Gastrocnemius medialis (tissue), 4 donors: ENCODE results near the gene CFAP157. TPM values are rescaled to one million over a fixed set of nuclear protein-coding genes. Genes with fewer than 3 reads are reported as not detected.

Experiments
- ATAC-seq, 2 donors: fragments of 150-250 bp; one replicate each; pipeline ENCODE4 v1.9.1; 2016
- DNase-seq, 2 donors: peaks; one replicate each; pipeline ENCODE4 v3.0.0-alpha.2; 2019
- H3K27ac ChIP-seq, 4 donors: fragments of 200-600 bp; sonication (generic); 1 replicate in 1 of 4; 2 replicates in 3 of 4; pipeline ENCODE4 v1.5.1; 2016 to 2018; ENCODE audit warnings: mild to moderate bottlenecking in 2 of 4, moderate library complexity in 1 of 4
- H3K27me3 ChIP-seq, 3 donors: fragments of 200-600 bp; sonication (generic) in 2 of 3; 1 replicate in 1 of 3; 2 replicates in 2 of 3; pipeline versions ENCODE4 v1.5.1 to v1.6.0; 2016 to 2019; ENCODE audit warnings: mild to moderate bottlenecking in 1 of 3, moderate library complexity in 1 of 3
- H3K36me3 ChIP-seq, 2 donors: fragments of 200-600 bp; sonication (generic) in 1 of 2; one replicate each; pipeline ENCODE4 v1.5.1; 2017 to 2018
- H3K4me1 ChIP-seq, 2 donors: fragments of 200-600 bp; sonication (generic) in 1 of 2; one replicate each; pipeline ENCODE4 v1.5.1; 2016 to 2017; ENCODE audit warnings: mild to moderate bottlenecking in 2 of 2
- H3K4me3 ChIP-seq, 4 donors: fragments of 200-600 bp; sonication (generic) in 3 of 4; 1 replicate in 1 of 4; 2 replicates in 3 of 4; pipeline ENCODE4 v1.5.1; 2016 to 2019; ENCODE audit warnings: mild to moderate bottlenecking in 2 of 4
- H3K9me3 ChIP-seq, 3 donors: fragments of 200-600 bp; sonication (generic) in 2 of 3; 1 replicate in 1 of 3; 2 replicates in 2 of 3; pipeline ENCODE4 v1.5.1; 2016 to 2019
- CTCF ChIP-seq, 5 experiments: fragments of 450-650 bp in 3 of 5; fragments of 200-600 bp in 2 of 5; sonication (generic) in 2 of 5; IDR thresholded peaks in 4 of 5; conservative IDR thresholded peaks in 1 of 5; 1 replicate in 4 of 5; 2 replicates in 1 of 5; pipeline ENCODE4 v1.5.1; 2016 to 2019; ENCODE audit warnings: antibody characterized with exemption in 5 of 5, mild to moderate bottlenecking in 3 of 5, moderate library complexity in 3 of 5
- POLR2A ChIP-seq, 2 donors: fragments of 450-650 bp; IDR thresholded peaks; one replicate each; pipeline ENCODE4 v1.6.1; 2017; ENCODE audit warnings: antibody characterized with exemption in 2 of 2, mild to moderate bottlenecking in 2 of 2, moderate library complexity in 2 of 2
- in situ Hi-C, 4 donors: fragments of 200-750 bp; cut with MboI; loops; one replicate each; pipeline versions ENCODE4 v1.15.0 to v1.8.0; 2017; ENCODE audit warnings: low sequenced_read_pairs in 4 of 4
- intact Hi-C: fragments of 100-400 bp; cut with DNase I; formaldehyde crosslinking; loops from one replicate; pipeline ENCODE4 v1.15.1; 2023; ENCODE audit warnings: low total_unique reads
- total RNA-seq, 4 donors: library from RNA; depleted of rRNA; stranded (reverse); fragments of >200 nt; gene quantifications; one replicate each; pipeline versions ENCODE4 v1.1.0 to v1.2.3, GENCODE V29; 2016

Gene CFAP157
- total RNA-seq, 4 donors from 2014 or later, result not detected

GRCh38 chr9:127680846-127681245 lies 25.9 kb upstream of the CFAP157 start:
- DNase-seq, result no peak
- intact Hi-C loops, result loop anchor here (5.0 kb wide), 1 partner anchor 69 kb away; the partner anchor contains the start of gene STXBP1
- H3K4me1 ChIP-seq, result peaks cover 12 to 20% of the 10 kb centered on the region in 2 donors
- TF ChIP-seq POLR2A (IDR thresholded peaks at IDR 0.05), result no peak
- no peak for TF ChIP-seq CTCF (IDR thresholded peaks at IDR 0.05 in 4 of 5, conservative IDR thresholded peaks at IDR 0.05 in 1 of 5)
- H3K36me3 ChIP-seq, result peaks cover 0 to 14% of the 10 kb centered on the region in 2 donors
- in situ Hi-C loops, result no loop called here
- H3K27me3 ChIP-seq, result no peaks in the 10 kb centered on the region
- H3K9me3 ChIP-seq, result no peaks in the 10 kb centered on the region
- no peak for ATAC-seq
- no peak overlapping the region for H3K27ac ChIP-seq
- H3K4me3 ChIP-seq, result no peak overlapping the region

GRCh38 chr9:127682351-127683136 lies 24.2 kb upstream of the CFAP157 start:
- ATAC-seq (peak; percentile 98), DNase-seq (peak; percentile 90 to 95)
- Histone ChIP-seq H3K9me3 (no peaks in the 10 kb centered on the region), H3K27me3 (no peaks in the 10 kb centered on the region), H3K4me1 (peaks cover 18 to 26% of the 10 kb centered on the region in 2 donors), H3K4me3 (no peak overlapping the region), H3K36me3 (peaks cover 0 to 14% of the 10 kb centered on the region in 2 donors), H3K27ac (peak overlapping the region; percentile 80 to 90 (median 84))
- intact Hi-C loops (loop anchor here (2.0 to 5.0 kb wide), 2 partner anchors 32 to 70 kb away; partner anchors contain the start of genes PTRH1 and STXBP1), in situ Hi-C loops (no loop called here)
- TF ChIP-seq CTCF (IDR thresholded peaks at IDR 0.05 in 4 of 5, conservative IDR thresholded peaks at IDR 0.05 in 1 of 5), result no peak
- no peak for TF ChIP-seq POLR2A (IDR thresholded peaks at IDR 0.05)

- H3K36me3 ChIP-seq, result peaks cover 0 to 11% of the 10 kb centered on the region in 2 donors
- H3K27ac ChIP-seq, result peak overlapping the region; percentile 80 to 90 (median 84)
- intact Hi-C loops, result loop anchor here (2.0 to 5.0 kb wide), 2 partner anchors 31 to 71 kb away; partner anchors contain the start of genes PTRH1 and STXBP1
- in situ Hi-C loops, result no loop called here
- DNase-seq (no peak), ATAC-seq (no peak)
- H3K4me1 ChIP-seq, result peaks cover 18 to 26% of the 10 kb centered on the region in 2 donors
- H3K27me3 ChIP-seq, result no peaks in the 10 kb centered on the region
- no peaks in the 10 kb centered on the region for H3K9me3 ChIP-seq
- TF ChIP-seq POLR2A (IDR thresholded peaks at IDR 0.05) (no peak), CTCF (IDR thresholded peaks at IDR 0.05 in 4 of 5, conservative IDR thresholded peaks at IDR 0.05 in 1 of 5) (no peak)
- H3K4me3 ChIP-seq, result no peak overlapping the region
Measured at GRCh38 chr9:127683723-127684122, 23.1 kb upstream of the CFAP157 start.

- ATAC-seq (no peak), DNase-seq (no peak)
- intact Hi-C loops (loop anchor here (5.0 kb wide), 1 partner anchor 72 kb away; the partner anchor contains the start of gene STXBP1), in situ Hi-C loops (no loop called here)
- Histone ChIP-seq H3K4me1 (peaks cover 18 to 26% of the 10 kb centered on the region in 2 donors), H3K27me3 (no peaks in the 10 kb centered on the region), H3K9me3 (no peaks in the 10 kb centered on the region), H3K36me3 (peaks cover 0 to 8% of the 10 kb centered on the region in 2 donors), H3K4me3 (no peak overlapping the region), H3K27ac (no peak overlapping the region)
- no peak for TF ChIP-seq POLR2A (IDR thresholded peaks at IDR 0.05)
- no peak for TF ChIP-seq CTCF (IDR thresholded peaks at IDR 0.05 in 4 of 5, conservative IDR thresholded peaks at IDR 0.05 in 1 of 5)
Measured at GRCh38 chr9:127684576-127684975, 22.2 kb upstream of the CFAP157 start.
